ENCODE measurements around the gene MTHFD1L.
"Not testable (repeated sequence)": the region's sequence is repeated elsewhere in the genome, so short reads cannot be mapped to it uniquely, and the experiment has no call there.

DNA sequence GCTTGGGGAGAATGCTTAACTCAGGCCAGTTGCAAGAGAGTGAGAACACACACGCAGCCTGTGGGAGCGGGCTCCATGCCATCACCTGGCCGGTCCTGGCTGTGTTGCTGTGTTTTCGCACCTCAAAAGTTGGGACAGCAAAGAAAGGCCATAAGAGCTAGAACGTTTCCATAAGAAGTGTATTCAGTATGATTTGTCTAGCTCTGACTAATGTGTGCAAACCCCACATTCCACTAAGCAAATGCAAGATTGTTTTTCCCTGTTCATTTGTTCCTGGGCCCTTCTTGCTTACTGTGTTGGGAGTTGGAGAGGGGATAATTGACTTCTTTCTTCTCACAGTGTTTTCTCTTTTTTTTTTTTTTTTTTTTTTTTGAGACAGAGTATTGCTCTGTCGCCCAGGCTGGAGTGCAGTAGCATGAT lies 177.4 kb downstream of the MTHFD1L start:
- TF ChIP-seq, protein P1, sequence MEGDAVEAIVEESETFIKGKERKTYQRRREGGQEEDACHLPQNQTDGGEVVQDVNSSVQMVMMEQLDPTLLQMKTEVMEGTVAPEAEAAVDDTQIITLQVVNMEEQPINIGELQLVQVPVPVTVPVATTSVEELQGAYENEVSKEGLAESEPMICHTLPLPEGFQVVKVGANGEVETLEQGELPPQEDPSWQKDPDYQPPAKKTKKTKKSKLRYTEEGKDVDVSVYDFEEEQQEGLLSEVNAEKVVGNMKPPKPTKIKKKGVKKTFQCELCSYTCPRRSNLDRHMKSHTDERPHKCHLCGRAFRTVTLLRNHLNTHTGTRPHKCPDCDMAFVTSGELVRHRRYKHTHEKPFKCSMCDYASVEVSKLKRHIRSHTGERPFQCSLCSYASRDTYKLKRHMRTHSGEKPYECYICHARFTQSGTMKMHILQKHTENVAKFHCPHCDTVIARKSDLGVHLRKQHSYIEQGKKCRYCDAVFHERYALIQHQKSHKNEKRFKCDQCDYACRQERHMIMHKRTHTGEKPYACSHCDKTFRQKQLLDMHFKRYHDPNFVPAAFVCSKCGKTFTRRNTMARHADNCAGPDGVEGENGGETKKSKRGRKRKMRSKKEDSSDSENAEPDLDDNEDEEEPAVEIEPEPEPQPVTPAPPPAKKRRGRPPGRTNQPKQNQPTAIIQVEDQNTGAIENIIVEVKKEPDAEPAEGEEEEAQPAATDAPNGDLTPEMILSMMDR (IDR thresholded peaks at IDR 0.05): not testable (repeated sequence)
- not testable (repeated sequence) for TF ChIP-seq EP300, POLR2A (IDR thresholded peaks at IDR 0.05)
